Measurements from ENCODE around the gene ARMH3.
A peak's percentile ranks its signal among the peaks of the same experiment; 100 is the strongest.

ARMH3 gene

GRCh38 chr10:102055647-102056419 lies at the start of gene ARMH3:
TSS of gene ARMH3 (minus strand) at chr10:102056173. CDS start at chr10:102040114, 16,059 bp downstream.
- no peak for TF ChIP-seq CTCF (IDR thresholded peaks at IDR 0.05; ENCODE audit: insufficient read depth, low read length, poor library complexity, severe bottlenecking)
- H3K4me3 ChIP-seq (replicated peaks; ENCODE audit: low read depth, low read length): peak within 1 kb of the TSS; percentile 96
- H3K27me3 ChIP-seq (replicated peaks; ENCODE audit: control insufficient read depth, insufficient read depth, low read length): no peaks in the 10 kb centered on the region
- DNase-seq (ENCODE audit: extremely low read depth, insufficient read length): peak; percentile 94
- no peaks in the 10 kb centered on the region for H3K36me3 ChIP-seq (ENCODE audit: control insufficient read depth, insufficient read depth, low read length)

DNA sequence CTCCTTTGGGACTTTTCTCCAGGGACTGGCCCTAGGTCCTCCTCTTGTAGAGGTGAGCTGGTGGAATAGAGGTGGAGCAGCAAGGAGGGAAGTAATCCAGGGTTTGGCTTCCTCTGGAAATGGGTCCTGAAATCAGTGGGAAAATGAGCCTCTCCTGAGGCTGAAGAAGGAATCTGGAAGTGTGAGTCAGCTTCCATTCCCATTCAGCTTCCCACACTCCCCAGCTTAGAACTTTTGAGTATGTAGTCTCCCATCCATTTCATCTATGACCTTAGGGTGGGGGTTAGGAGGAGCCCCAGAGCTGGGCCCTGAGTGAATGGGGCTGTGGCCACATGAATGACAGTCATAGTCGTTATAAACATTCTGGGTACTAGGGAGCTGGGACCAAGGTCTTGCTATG lies 46.4 kb upstream of the ARMH3 start:
- no peaks in the 10 kb centered on the region for H3K27me3 ChIP-seq (replicated peaks; ENCODE audit: control insufficient read depth, insufficient read depth, low read length)
- TF ChIP-seq CTCF (IDR thresholded peaks at IDR 0.05; ENCODE audit: insufficient read depth, low read length, poor library complexity, severe bottlenecking): no peak

DNA sequence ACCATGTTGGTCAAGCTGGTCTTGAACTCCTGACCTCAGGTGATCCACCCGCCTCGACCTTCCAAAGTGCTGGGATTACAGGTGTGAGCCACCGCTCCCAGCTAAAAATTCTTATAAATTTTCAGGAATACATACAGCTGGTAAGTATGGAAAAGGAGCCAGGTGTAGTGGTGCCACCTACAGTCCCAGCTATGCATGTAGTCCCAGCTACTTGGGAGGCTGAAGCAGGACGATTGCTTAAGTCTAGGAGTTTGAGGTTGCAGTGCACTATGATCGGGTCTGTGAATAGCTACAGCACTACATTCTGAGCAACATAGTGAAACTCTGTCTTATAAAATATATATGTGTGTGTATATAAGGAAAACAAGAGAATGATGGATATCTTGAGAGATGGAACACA lies 45.2 kb upstream of the ARMH3 start:
- Histone ChIP-seq H3K4me3 (replicated peaks; ENCODE audit: low read depth, low read length) (no peak overlapping the region), H3K27me3 (replicated peaks; ENCODE audit: control insufficient read depth, insufficient read depth, low read length) (no peaks in the 10 kb centered on the region), H3K36me3 (ENCODE audit: control insufficient read depth, insufficient read depth, low read length) (no peaks in the 10 kb centered on the region)
- TF ChIP-seq CTCF (IDR thresholded peaks at IDR 0.05; ENCODE audit: insufficient read depth, low read length, poor library complexity, severe bottlenecking): peak; percentile 2
- DNase-seq (ENCODE audit: extremely low read depth, insufficient read length): no peak

More for the DNA sequence above, 46.4 kb upstream of the ARMH3 start:
- H3K4me3 ChIP-seq (replicated peaks; ENCODE audit: low read depth, low read length): no peak overlapping the region
- H3K36me3 ChIP-seq (ENCODE audit: control insufficient read depth, insufficient read depth, low read length): peaks cover 3% of the 10 kb centered on the region; the same call in 1 of the 2 replicates
- DNase-seq (ENCODE audit: extremely low read depth, insufficient read length): no peak

- H3K4me3 ChIP-seq (replicated peaks; ENCODE audit: low read depth, low read length): no peak overlapping the region
- TF ChIP-seq CTCF (IDR thresholded peaks at IDR 0.05; ENCODE audit: insufficient read depth, low read length, poor library complexity, severe bottlenecking): no peak
- H3K27me3 ChIP-seq (replicated peaks; ENCODE audit: control insufficient read depth, insufficient read depth, low read length): no peaks in the 10 kb centered on the region
- H3K36me3 ChIP-seq (ENCODE audit: control insufficient read depth, insufficient read depth, low read length): no peaks in the 10 kb centered on the region
- no peak for DNase-seq (ENCODE audit: extremely low read depth, insufficient read length)
Observed at GRCh38 chr10:102096449-102096848, 40.5 kb upstream of the ARMH3 start.

- Histone ChIP-seq H3K4me3 (replicated peaks; ENCODE audit: low read depth, low read length) (no peak overlapping the region), H3K27me3 (replicated peaks; ENCODE audit: control insufficient read depth, insufficient read depth, low read length) (no peaks in the 10 kb centered on the region), H3K36me3 (ENCODE audit: control insufficient read depth, insufficient read depth, low read length) (no peaks in the 10 kb centered on the region)
- no peak for TF ChIP-seq CTCF (IDR thresholded peaks at IDR 0.05; ENCODE audit: insufficient read depth, low read length, poor library complexity, severe bottlenecking)
- no peak for DNase-seq (ENCODE audit: extremely low read depth, insufficient read length)
Observed at GRCh38 chr10:102090772-102091171, 34.8 kb upstream of the ARMH3 start.
